ENCODE data around the gene DCDC1.
"Not testable (repeated sequence)": the region's sequence is repeated elsewhere in the genome, so short reads cannot be mapped to it uniquely, and the experiment has no call there.

DCDC1 gene

GRCh38 chr11:31326470-31327148 lies 42.9 kb downstream of the DCDC1 start:
- DNase-seq (ENCODE audit: low spot score): no peak

GRCh38 chr11:31325160-31325559 lies 44.4 kb downstream of the DCDC1 start:
- peak; percentile 92 for DNase-seq (ENCODE audit: low spot score)

- no peak for DNase-seq (ENCODE audit: low spot score)
Measured at GRCh38 chr11:31323145-31323544, 46.4 kb downstream of the DCDC1 start.

GRCh38 chr11:31321494-31321893 lies 48.0 kb downstream of the DCDC1 start:
- not testable (repeated sequence) for DNase-seq (ENCODE audit: low spot score)

GRCh38 chr11:31303644-31304180 lies 65.8 kb downstream of the DCDC1 start:
- no peak for DNase-seq (ENCODE audit: low spot score)

GRCh38 chr11:31301549-31302510 lies 67.7 kb downstream of the DCDC1 start:
- no peak for DNase-seq (ENCODE audit: low spot score)

GRCh38 chr11:31295308-31295707 lies 74.2 kb downstream of the DCDC1 start:
- DNase-seq (ENCODE audit: low spot score): no peak

GRCh38 chr11:31273527-31273926 lies 96.0 kb downstream of the DCDC1 start:
- not testable (repeated sequence) for DNase-seq (ENCODE audit: low spot score)

- no peak for DNase-seq (ENCODE audit: low spot score)
Measured at GRCh38 chr11:31267720-31268119, 101.8 kb downstream of the DCDC1 start.

GRCh38 chr11:31264834-31265233 lies 104.7 kb downstream of the DCDC1 start:
- no peak for DNase-seq (ENCODE audit: low spot score)

- DNase-seq (ENCODE audit: low spot score): peak; percentile 53
Measured at GRCh38 chr11:31262761-31263160, 106.8 kb downstream of the DCDC1 start.

GRCh38 chr11:31259797-31260196 lies 109.7 kb downstream of the DCDC1 start:
- no peak for DNase-seq (ENCODE audit: low spot score)

- DNase-seq (ENCODE audit: low spot score): peak; percentile 10
Measured at GRCh38 chr11:31254415-31254814, 115.1 kb downstream of the DCDC1 start.

- no peak for DNase-seq (ENCODE audit: low spot score)
Measured at GRCh38 chr11:31248768-31249167, 120.8 kb downstream of the DCDC1 start.

- no peak for DNase-seq (ENCODE audit: low spot score)
Measured at GRCh38 chr11:31247321-31247720, 122.2 kb downstream of the DCDC1 start.

GRCh38 chr11:31246451-31247165 lies 122.9 kb downstream of the DCDC1 start:
- DNase-seq (ENCODE audit: low spot score): no peak

- DNase-seq (ENCODE audit: low spot score): no peak
Measured at GRCh38 chr11:31243706-31244105, 125.8 kb downstream of the DCDC1 start.

- DNase-seq (ENCODE audit: low spot score): peak; percentile 49
Measured at GRCh38 chr11:31240340-31240904, 129.1 kb downstream of the DCDC1 start.

- peak; percentile 24 for DNase-seq (ENCODE audit: low spot score)
Measured at GRCh38 chr11:31237819-31238760, 131.4 kb downstream of the DCDC1 start.

GRCh38 chr11:31236143-31236542 lies 133.4 kb downstream of the DCDC1 start:
- DNase-seq (ENCODE audit: low spot score): peak; percentile 22

GRCh38 chr11:31233425-31233824 lies 136.1 kb downstream of the DCDC1 start:
- DNase-seq (ENCODE audit: low spot score): peak; percentile 18
